Choroid plexus epithelial cell (primary cell): ENCODE results near the gene HOXC13.

Experiments used
- DNase-seq: peaks from one replicate; pipeline ENCODE4 v3.0.0-alpha.2; 2010; ENCODE audit warnings: low read depth
- H3K4me3 ChIP-seq: 2 replicates; pipeline ENCODE4 v1.5.1; 2011; ENCODE audit warnings: low read depth, mild to moderate bottlenecking, control low read depth, low read length, moderate library complexity
- TF ChIP-seq, protein P1 (sequence below): conservative IDR thresholded peaks from 2 replicates; pipeline ENCODE4 v1.5.1; 2011; ENCODE audit warnings: low read depth, mild to moderate bottlenecking, control low read depth, inconsistent platforms, low read length, moderate library complexity

HOXC13 gene

DNA sequence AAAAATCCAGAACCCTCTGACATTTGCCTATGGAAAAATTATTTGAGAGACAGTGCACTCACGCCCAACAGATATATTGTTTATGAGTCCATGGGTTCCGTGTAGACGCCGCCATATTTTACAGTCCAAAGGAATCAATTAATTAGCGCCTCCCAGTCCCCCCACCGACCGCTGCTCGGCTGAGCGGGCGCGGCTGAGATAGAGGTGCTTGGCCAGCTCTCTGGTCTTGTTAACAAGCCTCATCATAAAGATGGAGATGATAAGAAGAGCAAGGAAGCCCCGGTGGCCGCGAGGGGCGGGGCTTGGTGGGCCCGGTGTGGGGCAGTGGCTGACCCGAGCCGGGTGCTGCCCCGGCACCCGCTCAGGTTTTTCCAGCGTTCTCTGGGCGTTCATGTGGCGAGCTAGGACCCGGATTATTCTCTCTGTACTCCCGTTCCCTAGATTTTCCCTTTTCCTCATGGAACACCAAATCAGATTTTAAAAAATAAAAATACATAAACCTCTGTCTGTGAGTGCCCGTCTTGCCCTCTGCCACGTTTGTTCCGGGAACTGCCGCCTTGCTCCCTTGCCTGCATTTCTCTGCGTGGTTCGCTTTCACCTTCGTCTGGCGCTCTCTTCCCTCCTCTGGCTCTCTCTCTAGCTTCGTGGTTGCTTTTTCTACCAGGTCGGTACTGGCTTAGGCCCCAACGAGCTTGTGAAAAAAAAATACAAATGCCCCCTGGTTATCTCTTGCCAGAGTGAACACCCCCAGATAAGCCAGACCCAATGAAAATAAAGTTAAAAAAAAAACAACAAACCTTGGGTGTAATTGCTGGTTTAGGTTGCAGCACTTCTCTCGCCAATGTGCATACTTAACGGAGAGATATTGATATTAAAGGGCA lies 25.0 kb downstream of the HOXC13 start:
- no peak for DNase-seq
- TF ChIP-seq, protein P1, sequence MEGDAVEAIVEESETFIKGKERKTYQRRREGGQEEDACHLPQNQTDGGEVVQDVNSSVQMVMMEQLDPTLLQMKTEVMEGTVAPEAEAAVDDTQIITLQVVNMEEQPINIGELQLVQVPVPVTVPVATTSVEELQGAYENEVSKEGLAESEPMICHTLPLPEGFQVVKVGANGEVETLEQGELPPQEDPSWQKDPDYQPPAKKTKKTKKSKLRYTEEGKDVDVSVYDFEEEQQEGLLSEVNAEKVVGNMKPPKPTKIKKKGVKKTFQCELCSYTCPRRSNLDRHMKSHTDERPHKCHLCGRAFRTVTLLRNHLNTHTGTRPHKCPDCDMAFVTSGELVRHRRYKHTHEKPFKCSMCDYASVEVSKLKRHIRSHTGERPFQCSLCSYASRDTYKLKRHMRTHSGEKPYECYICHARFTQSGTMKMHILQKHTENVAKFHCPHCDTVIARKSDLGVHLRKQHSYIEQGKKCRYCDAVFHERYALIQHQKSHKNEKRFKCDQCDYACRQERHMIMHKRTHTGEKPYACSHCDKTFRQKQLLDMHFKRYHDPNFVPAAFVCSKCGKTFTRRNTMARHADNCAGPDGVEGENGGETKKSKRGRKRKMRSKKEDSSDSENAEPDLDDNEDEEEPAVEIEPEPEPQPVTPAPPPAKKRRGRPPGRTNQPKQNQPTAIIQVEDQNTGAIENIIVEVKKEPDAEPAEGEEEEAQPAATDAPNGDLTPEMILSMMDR: no peak
- no peak overlapping the region for H3K4me3 ChIP-seq

DNA sequence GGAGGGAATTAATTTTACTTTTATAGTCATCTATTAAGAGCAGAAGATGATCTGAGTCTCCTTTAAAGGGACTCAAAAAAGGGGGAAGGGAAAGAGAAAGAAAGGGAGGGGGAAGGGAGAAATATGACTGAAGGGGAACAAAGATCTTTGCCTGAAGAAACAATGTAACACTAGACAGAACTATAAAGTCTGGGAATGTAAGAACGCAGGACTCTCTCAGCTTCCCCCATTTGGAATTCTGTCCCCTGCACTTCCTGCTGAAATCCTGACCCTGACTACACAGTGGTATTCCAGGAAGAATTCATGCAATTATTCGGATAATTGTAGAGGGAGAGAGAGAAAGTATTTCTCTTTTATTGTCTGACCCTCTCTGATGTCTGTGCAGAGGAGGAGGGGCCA lies 25.7 kb downstream of the HOXC13 start:
- no peak for DNase-seq
- no peak overlapping the region for H3K4me3 ChIP-seq
- TF ChIP-seq, protein P1: no peak

DNA sequence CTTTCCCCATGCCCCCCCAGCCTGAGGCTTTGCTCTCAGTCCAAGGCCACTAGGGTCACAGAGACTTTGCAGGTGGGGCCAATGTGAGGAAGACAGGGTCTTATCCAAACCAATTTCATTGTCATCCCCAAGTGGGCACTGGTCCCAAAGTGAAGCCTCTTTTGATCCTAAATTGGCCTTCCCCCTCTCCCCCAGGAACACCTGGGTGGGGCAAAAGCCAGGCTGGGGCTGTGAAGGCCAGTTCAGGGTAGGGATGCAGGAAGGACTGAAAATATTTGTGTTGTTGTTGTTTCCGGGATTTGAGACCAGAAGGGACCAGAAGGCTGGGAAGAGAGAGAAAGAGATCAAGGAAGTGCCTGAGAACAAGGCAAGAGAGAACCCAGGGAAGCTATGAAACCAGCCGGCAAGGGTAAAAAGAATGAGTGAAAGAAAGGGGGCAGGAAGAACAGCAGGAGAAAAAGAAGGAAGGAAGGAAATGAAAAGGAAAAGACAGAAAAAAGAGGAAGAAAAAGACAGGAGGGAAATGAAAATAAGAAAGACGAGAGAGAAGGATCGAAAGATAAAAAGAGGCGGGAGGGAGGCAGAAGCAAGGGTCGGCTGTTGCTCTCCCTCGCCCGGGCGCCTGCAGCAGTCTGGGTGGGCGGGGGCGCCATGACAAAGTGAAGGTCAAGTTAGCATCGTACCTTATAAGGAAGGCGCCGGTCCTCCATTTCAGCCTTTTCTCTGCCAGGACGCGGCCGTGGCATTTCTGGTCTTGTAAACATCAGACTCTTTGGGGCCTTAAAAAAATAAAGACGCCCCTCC lies 26.9 kb downstream of the HOXC13 start:
- TF ChIP-seq, protein P1: no peak

DNA sequence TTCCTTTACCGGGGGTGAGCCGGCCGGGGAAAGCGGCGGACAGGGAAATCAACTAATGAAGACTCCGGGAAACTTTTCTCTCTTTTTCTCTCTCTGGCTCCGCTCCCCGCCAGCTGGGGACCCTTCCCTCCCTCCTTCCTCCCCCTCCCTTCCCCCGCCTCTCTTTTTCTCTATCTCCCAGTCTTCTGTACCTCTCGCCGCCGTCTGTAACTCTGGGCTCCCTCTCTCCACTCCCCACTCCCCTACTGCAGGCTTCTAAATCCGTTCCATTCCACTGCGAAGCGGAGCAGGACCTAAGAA lies 27.4 kb downstream of the HOXC13 start:
- no peak for DNase-seq
- TF ChIP-seq, protein P1: no peak
- H3K4me3 ChIP-seq: no peak overlapping the region

More for the DNA sequence above, 26.9 kb downstream of the HOXC13 start:
- H3K4me3 ChIP-seq: no peak overlapping the region
- no peak for DNase-seq

DNA sequence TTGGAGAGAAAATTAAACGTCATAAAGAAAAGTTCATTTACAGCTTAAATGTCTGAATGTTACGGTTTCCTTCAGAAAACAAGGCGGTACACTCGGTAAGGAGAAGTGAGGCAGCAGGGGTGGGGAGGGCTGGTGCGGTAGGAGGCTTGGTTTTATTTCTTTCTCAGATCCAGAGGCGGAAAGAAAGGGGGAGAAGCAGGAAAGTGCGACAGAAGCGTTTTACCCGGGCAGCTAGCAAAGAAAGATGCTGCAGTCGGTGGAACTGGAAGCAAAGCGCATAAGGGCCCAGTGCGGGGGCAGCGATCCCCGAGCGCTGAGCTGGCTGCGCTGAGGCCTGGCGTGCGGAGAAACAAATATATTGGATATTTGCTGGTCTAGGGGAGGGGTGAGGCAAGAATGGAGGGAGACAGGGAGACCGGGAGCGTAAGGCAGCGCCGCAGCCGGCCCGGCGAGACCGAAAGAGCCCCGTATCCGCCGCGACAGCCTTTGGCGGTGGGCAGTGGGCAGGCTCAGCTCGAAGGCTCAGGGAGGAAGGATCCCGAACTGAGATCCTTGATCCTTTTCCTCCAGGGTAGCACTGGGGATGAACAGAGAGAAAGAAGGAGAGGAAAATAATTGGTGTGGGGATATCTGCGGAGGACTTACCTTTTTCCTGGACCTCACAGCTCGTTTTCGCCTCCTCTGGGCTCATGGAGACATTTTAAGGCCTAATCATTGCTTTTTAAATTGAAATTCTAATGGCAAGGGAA lies 27.9 kb downstream of the HOXC13 start:
- no peak overlapping the region for H3K4me3 ChIP-seq
- no peak for DNase-seq
- TF ChIP-seq, protein P1: no peak

DNA sequence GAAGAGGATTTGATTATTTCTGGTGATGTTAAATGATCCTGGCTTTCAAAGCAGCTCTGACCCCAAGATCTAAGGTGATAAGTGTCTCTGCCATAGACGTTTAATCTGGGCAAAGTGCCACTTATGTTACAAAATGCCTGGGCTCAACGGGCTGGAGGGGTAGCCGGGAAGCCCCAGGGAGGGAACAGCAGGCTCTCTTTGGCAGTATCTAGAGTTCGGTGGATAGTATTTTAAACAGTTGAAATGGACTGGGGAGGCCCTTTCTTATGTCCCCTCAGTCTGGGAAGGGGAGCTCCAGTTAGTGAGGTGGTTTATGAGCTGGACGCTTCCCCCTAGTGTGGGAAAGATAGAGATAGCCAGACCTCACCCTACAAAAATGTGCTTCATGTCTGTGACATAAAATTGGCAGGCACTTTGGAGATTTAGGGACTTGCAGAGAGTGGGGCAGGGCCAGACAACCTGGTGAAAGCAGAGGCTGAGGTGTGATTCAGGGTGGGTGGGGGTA lies 28.8 kb downstream of the HOXC13 start:
- no peak overlapping the region for H3K4me3 ChIP-seq
- TF ChIP-seq, protein P1: no peak
- DNase-seq: no peak
